Hepatocyte (in vitro differentiated cells): ENCODE measurements around the gene TMEM218.

ENCODE experiments used
- EZH2 ChIP-seq: fragments of 200-600 bp; sonication (generic); IDR thresholded peaks from 2 replicates; pipeline ENCODE4 v1.6.1; 2016; ENCODE audit warnings: antibody characterized with exemption, mild to moderate bottlenecking, borderline replicate concordance
- EZH2phosphoT487 ChIP-seq: fragments of 200-600 bp; sonication (generic); IDR thresholded peaks from one replicate; pipeline ENCODE4 v1.6.1; 2018; ENCODE audit warnings: antibody characterized with exemption, mild to moderate bottlenecking, low read depth, moderate library complexity; ENCODE audit not compliant: unreplicated experiment, severe bottlenecking
- TF ChIP-seq, protein P1 (sequence below): fragments of 200-600 bp; sonication (generic); IDR thresholded peaks from 2 replicates; pipeline ENCODE4 v1.5.1; 2016; ENCODE audit warnings: antibody characterized with exemption, mild to moderate bottlenecking; ENCODE audit not compliant: poor library complexity

GRCh38 chr11:125123947-125124617, 12.7 kb upstream of the TMEM218 start:
- TF ChIP-seq, protein P1, sequence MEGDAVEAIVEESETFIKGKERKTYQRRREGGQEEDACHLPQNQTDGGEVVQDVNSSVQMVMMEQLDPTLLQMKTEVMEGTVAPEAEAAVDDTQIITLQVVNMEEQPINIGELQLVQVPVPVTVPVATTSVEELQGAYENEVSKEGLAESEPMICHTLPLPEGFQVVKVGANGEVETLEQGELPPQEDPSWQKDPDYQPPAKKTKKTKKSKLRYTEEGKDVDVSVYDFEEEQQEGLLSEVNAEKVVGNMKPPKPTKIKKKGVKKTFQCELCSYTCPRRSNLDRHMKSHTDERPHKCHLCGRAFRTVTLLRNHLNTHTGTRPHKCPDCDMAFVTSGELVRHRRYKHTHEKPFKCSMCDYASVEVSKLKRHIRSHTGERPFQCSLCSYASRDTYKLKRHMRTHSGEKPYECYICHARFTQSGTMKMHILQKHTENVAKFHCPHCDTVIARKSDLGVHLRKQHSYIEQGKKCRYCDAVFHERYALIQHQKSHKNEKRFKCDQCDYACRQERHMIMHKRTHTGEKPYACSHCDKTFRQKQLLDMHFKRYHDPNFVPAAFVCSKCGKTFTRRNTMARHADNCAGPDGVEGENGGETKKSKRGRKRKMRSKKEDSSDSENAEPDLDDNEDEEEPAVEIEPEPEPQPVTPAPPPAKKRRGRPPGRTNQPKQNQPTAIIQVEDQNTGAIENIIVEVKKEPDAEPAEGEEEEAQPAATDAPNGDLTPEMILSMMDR: peak; percentile 44
- TF ChIP-seq EZH2: no peak
- no peak for TF ChIP-seq EZH2phosphoT487
